Retina (tissue), 1 donor: ENCODE data around the gene FMN1.

Source experiments
- DNase-seq: peaks from one replicate; pipeline ENCODE4 v3.0.0-alpha.2; 2016

Gene FMN1

DNA sequence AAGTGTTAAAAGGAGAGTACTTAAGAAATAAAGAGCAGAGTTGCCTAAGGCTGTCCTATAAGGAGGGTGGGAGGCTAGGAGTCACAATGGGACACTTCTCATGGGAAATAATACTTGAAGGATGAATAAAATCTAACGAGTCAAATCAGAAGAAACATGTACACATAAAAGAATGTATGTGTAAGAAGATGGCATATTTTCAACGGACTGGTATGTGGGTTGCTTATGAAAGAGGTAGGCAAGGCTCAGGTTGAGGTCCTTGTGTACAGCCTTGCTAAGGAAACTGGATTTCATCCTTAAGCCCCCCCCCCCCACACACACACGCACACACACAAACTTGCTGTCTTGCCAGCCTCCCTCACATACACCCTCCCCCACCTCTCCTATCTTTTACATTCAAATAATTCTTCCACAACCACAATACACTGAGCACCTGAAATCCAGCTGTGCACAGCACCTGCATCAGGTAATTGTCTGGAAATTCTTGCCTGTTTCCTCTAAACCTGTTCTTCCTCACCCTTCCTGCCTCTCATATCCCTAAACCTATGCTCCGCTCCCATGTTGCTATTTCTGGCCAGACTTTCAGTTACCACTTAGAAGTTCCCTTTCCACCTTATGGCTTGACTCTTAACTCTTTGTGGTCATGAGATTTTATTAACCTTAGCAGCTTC is 79.2 kb downstream of the FMN1 start:
- no peak for DNase-seq

DNA sequence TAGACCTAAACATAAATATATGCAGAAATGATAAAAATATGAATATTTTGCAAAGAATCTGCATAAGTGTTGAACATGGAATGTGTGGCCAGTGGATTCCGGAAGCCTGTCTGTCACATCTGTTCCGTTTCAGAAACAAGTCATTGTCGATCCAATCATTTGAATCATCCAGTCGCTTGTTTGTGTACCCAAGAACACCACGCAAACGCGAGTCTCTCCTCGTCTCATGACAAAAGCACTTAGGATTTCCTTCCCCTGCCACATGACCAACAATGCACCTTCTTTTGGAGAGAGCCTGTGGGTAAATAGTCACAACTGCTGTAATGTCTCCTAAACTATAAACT is 80.2 kb downstream of the FMN1 start:
- no peak for DNase-seq

DNA sequence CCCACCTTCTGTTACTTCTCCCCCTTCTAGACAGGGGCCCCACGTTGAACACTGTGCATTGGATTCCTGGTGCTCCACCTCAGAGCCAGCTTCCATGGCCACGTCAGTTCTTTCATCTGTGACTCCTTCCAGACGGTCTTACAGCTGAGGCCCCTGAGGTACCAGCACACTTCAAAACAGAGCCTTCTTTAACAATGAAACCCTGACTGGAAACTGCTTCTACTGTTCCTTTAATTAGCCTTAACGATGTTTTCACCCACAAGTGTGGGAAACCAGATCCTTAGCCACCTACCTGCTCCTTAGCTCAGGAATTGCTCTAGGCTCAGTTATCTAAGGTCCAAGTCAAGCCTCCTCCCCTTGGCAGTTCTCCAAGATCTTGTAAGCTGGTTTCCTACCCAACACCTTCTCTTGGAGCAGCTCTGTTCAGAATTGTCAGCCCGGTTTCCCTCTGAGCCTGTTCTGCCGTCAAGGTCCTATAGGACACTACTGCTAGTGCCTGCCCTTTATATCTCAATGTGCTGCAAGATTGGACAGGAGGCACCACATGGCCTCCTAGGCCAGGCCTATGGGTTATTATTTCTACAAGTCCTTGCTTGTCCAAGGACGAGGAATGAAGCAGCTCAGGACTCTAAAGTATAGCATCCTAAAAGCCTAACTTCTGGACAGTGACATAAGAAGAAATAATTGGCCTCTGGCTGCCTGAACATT is 80.7 kb downstream of the FMN1 start:
- DNase-seq, result no peak

DNA sequence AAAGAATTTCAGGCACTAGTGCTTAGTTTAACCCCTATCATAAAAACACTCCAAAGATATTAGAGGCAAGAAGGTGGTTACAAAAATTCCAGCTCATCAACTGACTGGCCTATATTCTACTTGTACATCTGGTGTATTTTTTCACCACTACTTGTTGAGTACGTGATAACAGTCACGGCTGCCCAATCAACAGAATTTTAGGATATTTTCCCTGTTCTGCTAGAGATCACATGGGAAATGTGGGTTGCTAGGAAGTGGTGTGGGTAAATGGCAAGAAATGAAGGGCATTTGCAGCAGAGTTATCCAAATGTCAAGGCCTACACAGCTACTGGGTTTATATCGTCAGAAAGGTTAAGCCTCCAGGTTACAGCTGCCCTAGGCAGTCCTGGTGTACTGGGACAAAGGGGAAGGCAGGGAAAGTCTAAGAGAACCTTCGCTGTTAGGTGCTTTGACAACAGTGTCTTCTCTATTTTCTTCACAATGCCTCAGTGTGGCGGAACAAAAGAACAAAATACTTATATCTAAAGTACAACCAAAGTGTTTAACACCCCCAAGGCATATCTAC is 81.9 kb downstream of the FMN1 start:
- DNase-seq, result no peak

DNA sequence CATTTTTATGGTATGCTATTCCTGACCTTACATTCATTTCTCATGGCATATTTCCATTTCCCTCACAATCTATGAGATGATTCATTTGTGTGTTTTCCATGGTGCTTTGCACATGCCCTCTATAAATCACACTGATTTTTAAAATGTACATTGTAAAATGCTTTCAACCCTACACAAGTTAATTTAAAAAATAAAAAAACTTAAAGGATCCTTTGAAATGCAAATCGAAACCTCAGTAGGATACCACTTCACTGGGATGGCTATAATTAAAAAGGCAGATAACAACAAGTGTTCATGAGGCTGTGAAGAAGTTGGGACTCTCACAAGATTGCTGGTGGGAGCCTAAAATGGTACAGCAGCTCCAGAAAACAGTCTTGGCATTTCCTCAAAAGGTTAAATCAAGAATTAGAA is 83.5 kb downstream of the FMN1 start:
- no peak for DNase-seq

DNA sequence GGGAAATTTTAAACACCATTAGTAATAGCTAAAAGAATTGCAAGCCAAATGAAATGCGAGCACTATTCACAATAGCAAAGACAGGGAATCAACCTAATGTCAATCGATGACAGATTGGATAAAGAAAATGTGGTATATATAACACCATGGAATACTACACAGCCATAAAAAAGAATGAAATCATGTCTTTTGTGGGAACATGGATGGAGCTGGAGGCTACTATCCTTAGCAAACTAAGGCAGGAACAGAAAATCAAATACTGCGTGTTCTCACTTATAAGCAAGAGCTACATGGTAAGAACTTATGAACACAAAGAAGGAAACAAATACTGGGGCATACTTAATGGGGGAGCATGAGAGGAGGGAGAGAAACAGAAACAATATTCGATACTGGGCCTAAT is 85.2 kb downstream of the FMN1 start:
- no peak for DNase-seq

DNA sequence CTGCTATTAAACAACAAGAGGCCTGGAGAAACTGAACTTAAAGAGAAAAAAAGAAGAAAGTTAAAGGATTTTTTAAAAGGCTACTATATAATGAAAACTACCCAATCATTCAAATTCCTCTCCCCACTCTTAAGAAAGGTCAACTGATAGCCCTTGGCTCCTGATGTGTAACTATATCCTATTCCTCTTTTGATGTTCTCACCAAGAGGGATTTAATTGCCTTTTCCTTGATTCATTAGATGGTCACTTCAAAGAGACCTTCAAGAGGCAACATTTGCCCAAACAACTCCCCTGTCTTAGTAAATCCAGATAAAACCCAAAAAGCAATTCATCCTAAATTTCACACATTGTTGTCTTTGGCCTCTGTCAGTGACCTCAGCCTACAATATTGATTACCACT is 86.0 kb downstream of the FMN1 start:
- DNase-seq, result no peak

DNA sequence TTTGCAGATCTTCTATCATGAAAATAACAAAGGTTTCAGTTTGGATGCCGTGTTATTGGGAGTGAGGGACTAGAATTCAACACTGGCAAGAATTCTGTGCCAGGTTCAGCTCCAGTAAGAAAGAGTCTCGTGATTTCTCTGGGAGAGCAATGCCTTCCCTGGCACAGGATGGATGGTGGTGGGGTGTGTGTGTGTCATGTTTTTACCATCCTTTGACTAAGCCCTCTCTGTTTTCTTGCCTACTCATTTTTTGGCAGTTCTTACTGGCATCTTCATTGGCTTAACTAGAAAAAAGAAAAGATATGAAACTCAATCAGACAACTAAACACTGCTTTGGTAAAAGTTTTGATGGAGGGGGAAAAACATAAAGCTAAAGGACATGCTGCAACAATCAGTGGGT is 86.6 kb downstream of the FMN1 start:
- DNase-seq, result no peak

DNA sequence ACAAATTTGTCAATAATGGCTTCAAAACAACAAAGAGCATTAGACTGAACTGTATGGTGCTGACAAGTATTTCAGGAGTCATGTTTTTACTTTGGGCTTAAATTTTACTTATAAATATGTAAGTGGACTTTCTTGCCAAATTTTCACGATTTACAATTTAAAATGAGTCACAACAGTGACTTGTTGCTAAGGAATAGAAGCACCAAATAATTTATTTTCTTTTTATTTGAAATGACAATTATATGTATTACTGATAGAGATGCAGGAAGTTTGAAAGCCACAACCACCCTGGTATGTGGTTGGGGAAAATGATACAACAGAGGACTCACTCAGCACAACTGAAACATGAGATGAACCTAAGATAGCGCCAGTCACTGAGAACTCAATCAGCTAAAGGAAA is 90.3 kb downstream of the FMN1 start:
- DNase-seq, result no peak

DNA sequence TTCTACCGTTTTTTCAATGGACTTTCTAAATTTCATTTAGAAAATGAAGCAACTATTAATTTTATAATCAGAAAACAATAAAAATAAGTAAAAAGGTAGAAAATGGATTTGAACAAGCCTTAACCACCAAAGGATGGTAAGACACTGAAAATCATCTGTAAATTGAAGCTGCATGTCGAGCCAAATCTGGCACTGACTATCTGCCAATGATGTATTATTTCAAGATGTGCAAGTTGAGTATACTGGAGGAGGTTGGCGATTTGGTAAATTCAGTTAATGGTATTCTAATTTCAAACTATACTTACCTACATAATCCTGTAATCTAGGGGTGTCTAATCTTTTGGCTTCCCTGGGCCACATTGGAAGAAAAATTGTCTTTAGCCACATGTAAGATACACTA is 93.5 kb downstream of the FMN1 start:
- DNase-seq, result no peak

DNA sequence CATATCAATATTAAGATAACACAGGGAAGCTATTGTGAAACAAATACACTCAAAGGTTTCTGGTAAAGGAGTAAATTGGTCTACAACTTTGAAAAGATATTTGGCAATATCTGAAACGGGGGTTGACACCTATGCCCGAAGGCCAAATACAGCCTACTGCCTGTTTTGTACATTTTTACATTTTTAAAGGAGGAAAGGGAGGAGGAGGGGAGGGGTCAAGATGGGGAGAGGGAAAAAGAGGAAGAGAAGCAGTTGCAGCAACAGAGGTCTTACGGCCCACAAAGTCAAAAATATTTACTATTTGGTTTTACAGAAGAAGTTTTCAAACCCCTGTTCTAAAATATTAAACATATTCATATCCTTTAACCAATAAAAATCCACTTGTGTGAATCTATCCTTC is 94.2 kb downstream of the FMN1 start:
- no peak for DNase-seq

DNA sequence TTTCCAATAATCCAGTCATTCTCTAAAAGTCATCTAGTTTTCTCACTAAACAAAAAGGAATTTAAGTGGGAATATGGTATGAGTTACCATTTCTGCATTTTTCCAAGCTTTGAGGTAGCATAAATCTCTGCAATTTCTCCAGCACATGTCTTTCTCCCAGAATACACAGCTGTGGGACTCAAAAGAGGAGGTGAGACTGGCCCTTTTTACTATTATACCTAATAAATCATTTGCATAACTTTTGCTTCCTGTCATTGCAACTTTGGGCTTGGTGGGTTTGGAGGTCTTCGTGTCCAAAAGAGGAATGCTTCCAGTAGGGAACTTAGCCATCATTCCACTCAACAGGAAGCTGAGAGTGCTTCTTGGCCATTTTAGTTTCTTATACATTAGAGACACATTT is 94.8 kb downstream of the FMN1 start:
- no peak for DNase-seq

DNA sequence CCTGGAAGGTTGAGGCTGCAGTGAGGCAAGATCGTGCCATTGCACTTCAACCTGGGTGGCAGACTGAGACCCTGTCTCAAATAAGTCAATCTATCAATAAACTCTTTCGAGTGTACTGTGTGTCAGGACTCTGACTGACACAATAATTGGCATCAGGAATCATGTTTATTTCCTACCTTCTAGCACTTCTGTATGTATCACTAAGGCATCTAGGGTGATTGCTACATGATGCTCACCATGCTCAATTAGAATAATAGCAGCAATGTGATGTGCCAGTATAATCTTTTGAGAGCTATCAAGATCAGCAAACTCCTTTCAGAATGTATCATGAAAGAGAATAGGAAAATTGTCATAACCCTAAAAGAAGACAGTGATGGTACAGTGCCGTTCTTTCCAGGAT is 95.3 kb downstream of the FMN1 start:
- DNase-seq, result no peak

DNA sequence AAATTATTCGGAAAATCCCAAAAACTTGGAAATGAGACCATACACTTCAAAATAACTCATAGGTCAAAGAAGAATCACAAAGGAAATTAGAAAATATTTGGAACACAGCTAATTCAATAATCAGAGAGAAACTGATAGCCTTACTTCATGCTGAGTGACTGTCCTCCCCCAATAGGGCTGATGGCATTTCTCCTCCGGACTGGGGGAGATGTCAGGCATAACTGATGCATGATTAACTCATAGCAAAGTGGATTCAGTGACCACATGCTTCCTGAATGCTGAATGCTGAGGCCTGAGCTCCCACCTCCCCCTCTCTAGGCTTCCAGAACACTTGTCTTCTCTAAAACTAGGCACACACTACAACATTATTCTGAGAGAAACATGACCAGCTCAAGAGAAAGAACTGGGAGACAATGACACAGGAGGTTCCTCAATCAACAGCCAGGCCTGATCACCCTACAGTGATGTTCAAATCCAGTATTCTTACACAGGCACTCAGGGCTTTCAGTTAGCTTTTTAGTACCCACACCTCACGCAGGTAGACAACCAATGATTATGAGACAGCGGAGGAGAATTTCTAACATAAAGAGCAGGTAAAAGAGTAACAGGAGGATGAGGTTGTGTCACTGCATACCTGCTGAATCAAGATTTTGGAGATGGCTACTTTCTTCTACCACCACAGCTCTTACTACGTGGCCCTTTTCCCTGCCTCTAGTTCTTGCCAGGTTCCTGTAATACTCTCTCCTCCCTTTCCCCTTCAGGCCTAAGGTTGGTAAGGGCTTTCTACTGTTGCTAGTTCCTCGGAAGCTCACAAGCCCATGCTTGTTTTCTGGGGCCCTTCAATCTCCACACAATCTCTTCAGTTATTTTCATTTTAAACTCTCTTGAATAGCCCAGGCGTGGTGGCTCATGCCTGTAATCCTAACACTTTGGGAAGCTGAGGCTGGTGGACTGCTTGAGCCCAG is 96.1 kb downstream of the FMN1 start:
- no peak for DNase-seq

DNA sequence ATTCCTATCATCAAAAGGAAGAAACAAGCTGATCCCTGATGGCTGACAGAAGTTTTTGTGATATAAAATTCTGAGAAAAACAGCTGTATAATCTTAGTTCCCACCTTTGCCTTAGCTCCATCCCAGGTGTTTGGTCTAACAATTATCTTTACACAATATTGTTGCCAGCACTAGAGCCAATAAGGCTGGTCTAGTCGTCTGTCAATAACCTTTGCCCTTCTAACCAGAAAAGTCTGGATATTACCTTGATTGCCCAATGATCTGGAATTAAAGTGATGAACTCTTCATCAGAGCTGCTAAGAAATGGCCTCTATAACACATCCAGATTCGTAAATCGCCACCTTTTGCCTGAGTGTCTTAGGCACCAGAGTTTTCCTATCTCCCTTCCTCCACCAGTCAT is 98.4 kb downstream of the FMN1 start:
- DNase-seq, result no peak

DNA sequence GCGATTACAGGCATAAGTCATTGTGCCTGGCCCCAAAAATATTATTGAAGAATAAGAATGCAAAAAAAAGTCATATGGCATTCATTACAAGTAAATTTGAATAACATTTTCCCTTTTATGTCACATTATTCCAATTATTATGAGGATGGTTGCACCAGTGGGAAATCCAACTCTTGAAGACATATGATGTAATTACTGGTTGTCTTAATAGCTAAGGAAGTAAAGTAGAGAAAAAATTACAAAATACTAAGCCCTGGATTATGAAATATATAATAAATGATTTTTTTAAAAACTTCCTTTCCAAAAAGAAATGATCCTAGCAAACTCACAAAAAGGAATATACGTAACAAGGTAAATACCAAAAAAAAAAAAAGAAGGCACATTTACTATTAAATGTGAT is 98.9 kb downstream of the FMN1 start:
- no peak for DNase-seq

DNA sequence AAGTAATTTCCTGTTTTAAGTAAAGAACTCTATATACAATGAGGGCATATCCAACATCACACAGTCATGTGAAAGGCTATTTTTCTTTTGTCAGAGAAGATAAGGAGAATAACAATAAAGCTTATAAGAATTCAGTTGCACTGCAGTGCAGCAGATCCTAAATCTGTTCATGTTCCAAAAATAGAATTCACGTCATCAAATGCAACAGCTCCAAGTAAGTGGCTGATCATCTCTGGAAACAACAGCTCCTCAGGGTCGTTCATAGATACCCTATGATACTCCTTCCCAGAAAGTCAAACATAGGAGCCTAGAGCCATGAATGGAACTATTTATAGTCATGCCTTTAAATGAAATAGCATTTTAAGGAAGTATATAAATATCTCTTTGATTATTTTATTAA is 100.2 kb downstream of the FMN1 start:
- no peak for DNase-seq

DNA sequence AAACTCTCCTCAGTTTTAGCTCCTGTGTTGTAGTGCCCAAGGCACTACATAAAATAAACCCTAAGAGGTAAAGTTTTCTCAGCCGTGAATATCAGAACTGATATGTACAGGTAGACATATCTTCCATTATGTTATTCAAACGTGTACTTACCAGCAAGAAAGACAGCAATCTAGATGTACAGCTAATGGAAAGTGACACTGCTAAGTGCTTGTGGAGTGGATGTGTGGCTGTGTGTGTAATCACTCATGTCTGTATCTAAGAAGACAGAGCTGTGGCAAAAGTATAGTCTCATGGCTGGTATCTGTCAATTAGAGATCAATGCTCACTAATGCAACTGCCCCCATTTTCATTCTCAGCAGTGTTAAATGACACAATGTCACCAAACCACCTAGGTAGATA is 101.3 kb downstream of the FMN1 start:
- peak; percentile 38 for DNase-seq

DNA sequence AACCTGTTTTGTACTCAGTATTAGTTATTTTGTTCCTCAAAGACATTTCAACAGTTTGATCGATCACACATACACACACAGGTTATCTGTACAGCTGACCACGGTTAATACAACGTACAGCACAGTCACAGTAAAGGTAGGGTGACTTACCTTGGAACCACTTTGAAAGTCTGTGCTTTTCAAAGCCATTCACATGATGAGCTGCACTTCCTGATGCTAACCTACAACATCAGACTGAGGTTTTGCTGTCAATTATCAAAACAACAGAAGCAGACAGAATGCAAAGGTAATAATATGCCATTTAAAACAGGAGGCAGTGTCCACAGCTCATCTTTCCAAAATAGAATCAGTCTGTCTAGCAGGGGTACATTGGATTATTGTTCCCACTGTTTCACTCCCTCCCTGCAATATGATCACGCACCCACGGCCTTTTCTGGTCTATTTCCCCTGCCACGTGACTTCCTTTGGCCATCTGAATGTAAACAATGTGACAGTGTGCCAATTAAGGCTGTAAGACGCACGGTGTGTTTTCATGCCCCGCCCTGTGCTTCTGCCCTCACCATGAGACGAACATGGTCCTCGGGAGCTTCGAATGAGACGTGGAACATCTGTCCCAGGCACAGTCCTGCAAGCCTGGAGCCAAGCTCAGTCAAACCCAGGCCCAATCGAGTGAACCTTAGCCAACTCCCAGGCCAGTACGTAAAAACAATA is 102.4 kb downstream of the FMN1 start:
- peak; percentile 15 for DNase-seq

DNA sequence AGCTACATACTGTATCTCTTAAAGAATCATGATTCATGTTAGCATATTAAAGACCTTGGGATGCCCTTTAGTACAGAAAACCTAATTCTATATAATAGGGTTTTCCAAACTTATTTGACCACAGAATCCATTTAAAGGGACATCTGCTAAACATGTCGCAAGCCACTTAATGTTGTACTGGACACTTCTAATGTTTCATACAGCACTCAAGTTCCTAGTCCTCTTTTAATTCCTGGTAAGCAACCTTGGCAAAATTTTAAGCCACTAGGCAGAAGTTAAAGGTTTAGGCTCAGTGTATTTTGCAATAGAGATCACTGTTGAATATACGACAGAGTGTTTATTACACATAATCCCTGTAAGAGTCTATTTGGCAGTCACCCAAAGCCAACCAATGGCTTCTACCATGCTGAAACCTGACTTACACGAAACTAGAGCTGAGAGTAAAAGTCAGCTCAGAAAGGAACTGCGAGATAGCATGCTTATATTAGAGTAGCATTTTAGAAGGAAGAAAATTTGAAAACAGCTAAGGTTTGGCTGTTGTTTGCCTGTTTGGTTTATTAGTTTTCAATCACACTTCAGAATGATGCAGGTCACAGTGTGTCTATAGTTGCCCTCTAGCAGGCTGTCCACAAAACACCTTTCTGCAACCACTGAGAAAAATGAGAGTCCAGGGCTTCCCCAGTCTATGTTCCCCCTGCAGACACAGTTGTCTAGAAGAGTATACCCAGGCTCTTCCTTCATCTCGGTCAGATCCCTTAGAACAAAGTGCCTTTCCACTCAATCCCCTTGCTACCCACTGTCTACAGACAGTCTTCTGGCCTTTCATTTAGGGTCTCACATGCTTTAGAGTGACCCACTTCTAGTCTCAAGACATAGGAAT is 104.4 kb downstream of the FMN1 start:
- no peak for DNase-seq

DNA sequence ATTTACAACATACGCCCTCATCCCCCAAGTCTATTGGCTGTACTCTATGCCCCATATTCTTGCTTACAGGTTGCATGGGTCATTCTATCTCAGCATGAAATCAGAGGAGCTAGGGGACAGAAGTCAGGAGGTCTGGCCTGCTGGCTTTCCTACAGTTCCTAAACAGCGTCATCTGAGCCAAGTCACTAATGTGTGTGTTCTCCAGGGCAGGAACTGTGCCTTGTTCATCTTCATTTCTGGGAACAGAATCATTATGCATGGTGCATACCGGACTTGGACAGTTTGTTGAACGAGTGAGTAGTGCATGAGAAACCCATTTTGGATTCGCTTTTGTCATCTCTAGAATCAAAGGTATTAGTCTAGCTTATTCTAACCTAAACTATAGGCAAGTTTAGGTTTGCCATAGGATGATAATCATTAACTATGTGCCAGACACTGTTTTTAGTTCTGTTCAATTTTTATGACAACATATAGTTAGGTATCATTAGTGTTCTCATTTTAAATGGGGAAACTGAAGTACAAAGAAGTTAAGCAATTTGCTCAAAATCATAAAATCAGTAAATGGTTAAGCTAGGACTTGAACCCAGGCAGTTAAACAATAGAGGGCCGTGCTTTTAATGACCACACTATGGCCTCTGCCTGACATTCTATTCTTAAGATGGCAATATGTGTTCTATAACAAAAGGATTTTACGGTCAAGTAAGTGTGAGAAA is 105.2 kb downstream of the FMN1 start:
- DNase-seq, result no peak
